ENCODE results near the gene ECM1. TPM values are rescaled to one million over a fixed set of nuclear protein-coding genes. Genes with fewer than 3 reads are reported as not detected.

The ECM1 gene
- polyA plus RNA-seq, 4 donors, result 6.3 to 16.0 (median 12.6) TPM

GRCh38 chr1:150543500-150544143 lies 35.7 kb downstream of the ECM1 start:
- no peak for DNase-seq (ENCODE audit: low read depth in 4 of 4, low spot score in 3 of 4)

GRCh38 chr1:150544204-150544603 lies 36.3 kb downstream of the ECM1 start:
- no peak for DNase-seq (ENCODE audit: low read depth in 4 of 4, low spot score in 3 of 4)

- no peak for DNase-seq (ENCODE audit: low read depth in 4 of 4, low spot score in 3 of 4)
These were observed 37.6 kb downstream of the ECM1 start for GRCh38 chr1:150545486-150546032.

GRCh38 chr1:150546294-150546937 lies 38.5 kb downstream of the ECM1 start:
- DNase-seq (ENCODE audit: low read depth in 4 of 4, low spot score in 3 of 4), result no peak

- DNase-seq (ENCODE audit: low read depth in 4 of 4, low spot score in 3 of 4), result no peak
These were observed 40.4 kb downstream of the ECM1 start for GRCh38 chr1:150548324-150548631.

- DNase-seq (ENCODE audit: low read depth in 4 of 4, low spot score in 3 of 4), result no peak
These were observed 41.0 kb downstream of the ECM1 start, which contains the start of gene ADAMTSL4 for GRCh38 chr1:150548632-150549495. TSS of gene ADAMTSL4 (plus strand) at chr1:150549408. CDS start at chr1:150552289, 2,881 bp downstream.

GRCh38 chr1:150549496-150550221 lies 41.8 kb downstream of the ECM1 start:
- DNase-seq (ENCODE audit: low read depth in 4 of 4, low spot score in 3 of 4), result no peak

GRCh38 chr1:150550222-150551050 lies 42.5 kb downstream of the ECM1 start:
- DNase-seq (ENCODE audit: low read depth in 4 of 4, low spot score in 3 of 4), result no peak

GRCh38 chr1:150551051-150551783 lies 43.3 kb downstream of the ECM1 start:
- DNase-seq (ENCODE audit: low read depth in 4 of 4, low spot score in 3 of 4), result no peak

GRCh38 chr1:150551784-150552127 lies 43.8 kb downstream of the ECM1 start:
- DNase-seq (ENCODE audit: low read depth in 4 of 4, low spot score in 3 of 4), result no peak

GRCh38 chr1:150552128-150552910 lies 44.4 kb downstream of the ECM1 start:
- DNase-seq (ENCODE audit: low read depth in 4 of 4, low spot score in 3 of 4), result peak in 1 of 4 donors; percentile 58

DNA sequence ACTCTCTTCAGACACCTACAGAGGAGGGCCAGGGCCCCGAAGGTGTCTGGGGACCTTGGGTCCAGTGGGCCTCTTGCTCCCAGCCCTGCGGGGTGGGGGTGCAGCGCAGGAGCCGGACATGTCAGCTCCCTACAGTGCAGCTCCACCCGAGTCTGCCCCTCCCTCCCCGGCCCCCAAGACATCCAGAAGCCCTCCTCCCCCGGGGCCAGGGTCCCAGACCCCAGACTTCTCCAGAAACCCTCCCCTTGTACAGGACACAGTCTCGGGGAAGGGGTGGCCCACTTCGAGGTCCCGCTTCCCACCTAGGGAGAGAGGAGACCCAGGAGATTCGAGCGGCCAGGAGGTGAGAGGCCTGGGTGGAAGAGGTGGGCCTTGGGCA lies 45.0 kb downstream of the ECM1 start:
- DNase-seq (ENCODE audit: low read depth in 4 of 4, low spot score in 3 of 4), result no peak

GRCh38 chr1:150553392-150554085 lies 45.6 kb downstream of the ECM1 start:
- DNase-seq (ENCODE audit: low read depth in 4 of 4, low spot score in 3 of 4), result no peak

DNA sequence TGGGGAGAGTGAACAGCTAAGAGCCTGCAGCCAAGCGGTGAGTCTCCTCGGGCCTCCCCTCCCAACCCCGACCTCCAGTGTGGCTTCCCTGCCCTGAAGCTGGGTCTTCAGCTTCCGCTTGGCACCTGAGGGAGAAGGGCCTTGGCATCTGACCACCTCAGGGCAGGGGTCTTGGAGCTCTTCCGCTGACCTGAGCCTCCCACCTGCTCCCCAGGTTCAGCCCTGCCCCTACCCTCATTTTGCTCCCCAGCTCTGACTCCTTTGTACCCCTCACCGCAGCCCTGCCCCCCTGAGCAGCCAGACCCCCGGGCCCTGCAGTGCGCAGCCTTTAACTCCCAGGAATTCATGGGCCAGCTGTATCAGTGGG lies 46.2 kb downstream of the ECM1 start:
- no peak for DNase-seq (ENCODE audit: low read depth in 4 of 4, low spot score in 3 of 4)

GRCh38 chr1:150555198-150555970 lies 47.5 kb downstream of the ECM1 start:
- no peak for DNase-seq (ENCODE audit: low read depth in 4 of 4, low spot score in 3 of 4)

DNA sequence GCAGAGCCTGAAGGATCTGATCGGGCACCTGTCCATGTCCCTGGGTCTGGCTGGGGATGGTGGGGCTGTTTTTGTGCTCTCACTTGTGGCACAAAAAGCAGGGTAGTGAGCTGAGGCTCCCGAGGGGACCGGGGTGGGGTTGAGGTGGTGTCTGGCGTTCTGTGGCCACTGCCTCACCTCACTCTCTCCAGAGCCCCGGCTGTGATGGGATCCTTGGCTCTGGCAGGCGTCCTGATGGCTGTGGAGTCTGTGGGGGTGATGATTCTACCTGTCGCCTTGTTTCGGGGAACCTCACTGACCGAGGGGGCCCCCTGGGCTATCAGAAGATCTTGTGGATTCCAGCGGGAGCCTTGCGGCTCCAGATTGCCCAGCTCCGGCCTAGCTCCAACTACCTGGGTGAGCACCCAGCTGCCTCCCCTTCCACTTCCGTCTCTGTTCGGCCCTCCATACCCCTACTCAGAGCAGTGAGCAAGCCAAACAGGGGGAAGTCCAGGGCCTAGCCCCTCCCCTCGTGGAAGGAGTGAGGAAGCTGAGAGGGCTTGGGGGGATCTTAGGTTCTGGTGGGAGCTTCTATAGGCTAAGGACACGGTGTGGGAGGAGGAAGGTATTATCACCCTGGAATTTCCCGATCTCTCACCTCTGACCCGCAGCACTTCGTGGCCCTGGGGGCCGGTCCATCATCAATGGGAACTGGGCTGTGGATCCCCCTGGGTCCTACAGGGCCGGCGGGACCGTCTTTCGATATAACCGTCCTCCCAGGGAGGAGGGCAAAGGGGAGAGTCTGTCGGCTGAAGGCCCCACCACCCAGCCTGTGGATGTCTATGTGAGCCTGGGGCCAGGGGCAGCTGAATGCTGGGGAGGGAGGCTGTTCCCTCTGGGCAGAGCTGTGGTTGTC lies 48.3 kb downstream of the ECM1 start:
- no peak for DNase-seq (ENCODE audit: low read depth in 4 of 4, low spot score in 3 of 4)

Measured in left renal pelvis (tissue), 4 donors.